MM.1S (cell line): ENCODE measurements around the gene LGR4.

ENCODE experiments used
- EZH2 ChIP-seq: fragments of 300-600 bp; sonication (generic); optimal IDR thresholded peaks from 2 replicates; pipeline ENCODE3; 2017; ENCODE audit warnings: low read depth, mild to moderate bottlenecking, antibody characterized with exemption, low read length, mixed read lengths
- EZH2phosphoT487 ChIP-seq: fragments of 300-600 bp; sonication (generic); IDR thresholded peaks from 2 replicates; pipeline ENCODE4 v1.6.1; 2018; ENCODE audit warnings: antibody characterized with exemption, low read length
- TF ChIP-seq, protein P1 (sequence below): fragments of 300-600 bp; sonication (generic); IDR thresholded peaks from 2 replicates; pipeline ENCODE4 v1.5.1; 2016; ENCODE audit warnings: antibody characterized with exemption, low read length, mixed read lengths

DNA sequence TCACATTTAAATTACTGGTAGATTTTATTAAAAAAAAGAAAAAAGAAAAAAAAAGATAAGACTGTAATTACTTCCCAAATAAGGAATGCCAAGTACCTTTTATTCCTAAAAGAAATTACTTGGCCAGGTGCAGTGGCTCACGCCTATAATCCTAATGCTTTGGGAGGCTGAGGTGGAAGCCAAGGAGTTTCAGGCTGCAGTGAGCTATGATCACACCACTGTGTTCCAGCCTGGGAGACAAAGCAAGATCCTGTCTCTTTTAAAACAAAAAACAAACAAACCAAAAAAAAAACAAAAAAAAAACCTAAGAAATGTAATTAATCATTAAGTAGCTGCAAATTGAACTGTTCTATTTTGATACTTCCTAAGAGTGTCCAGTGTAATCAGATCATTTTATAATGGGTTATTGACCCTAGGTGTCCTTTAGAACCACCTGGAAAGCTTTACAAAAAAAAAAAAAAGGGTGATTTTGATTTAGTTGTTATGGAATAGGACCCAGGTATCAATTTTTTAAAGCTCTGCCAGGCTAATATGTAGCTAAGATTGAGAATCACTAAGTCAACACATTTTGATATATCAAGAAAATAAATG is 23.2 kb upstream of the LGR4 start:
- TF ChIP-seq, protein P1, sequence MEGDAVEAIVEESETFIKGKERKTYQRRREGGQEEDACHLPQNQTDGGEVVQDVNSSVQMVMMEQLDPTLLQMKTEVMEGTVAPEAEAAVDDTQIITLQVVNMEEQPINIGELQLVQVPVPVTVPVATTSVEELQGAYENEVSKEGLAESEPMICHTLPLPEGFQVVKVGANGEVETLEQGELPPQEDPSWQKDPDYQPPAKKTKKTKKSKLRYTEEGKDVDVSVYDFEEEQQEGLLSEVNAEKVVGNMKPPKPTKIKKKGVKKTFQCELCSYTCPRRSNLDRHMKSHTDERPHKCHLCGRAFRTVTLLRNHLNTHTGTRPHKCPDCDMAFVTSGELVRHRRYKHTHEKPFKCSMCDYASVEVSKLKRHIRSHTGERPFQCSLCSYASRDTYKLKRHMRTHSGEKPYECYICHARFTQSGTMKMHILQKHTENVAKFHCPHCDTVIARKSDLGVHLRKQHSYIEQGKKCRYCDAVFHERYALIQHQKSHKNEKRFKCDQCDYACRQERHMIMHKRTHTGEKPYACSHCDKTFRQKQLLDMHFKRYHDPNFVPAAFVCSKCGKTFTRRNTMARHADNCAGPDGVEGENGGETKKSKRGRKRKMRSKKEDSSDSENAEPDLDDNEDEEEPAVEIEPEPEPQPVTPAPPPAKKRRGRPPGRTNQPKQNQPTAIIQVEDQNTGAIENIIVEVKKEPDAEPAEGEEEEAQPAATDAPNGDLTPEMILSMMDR = no peak
- TF ChIP-seq EZH2phosphoT487 (no peak), EZH2 (no peak)
